ENCODE results near the gene ZNF331.

DNA sequence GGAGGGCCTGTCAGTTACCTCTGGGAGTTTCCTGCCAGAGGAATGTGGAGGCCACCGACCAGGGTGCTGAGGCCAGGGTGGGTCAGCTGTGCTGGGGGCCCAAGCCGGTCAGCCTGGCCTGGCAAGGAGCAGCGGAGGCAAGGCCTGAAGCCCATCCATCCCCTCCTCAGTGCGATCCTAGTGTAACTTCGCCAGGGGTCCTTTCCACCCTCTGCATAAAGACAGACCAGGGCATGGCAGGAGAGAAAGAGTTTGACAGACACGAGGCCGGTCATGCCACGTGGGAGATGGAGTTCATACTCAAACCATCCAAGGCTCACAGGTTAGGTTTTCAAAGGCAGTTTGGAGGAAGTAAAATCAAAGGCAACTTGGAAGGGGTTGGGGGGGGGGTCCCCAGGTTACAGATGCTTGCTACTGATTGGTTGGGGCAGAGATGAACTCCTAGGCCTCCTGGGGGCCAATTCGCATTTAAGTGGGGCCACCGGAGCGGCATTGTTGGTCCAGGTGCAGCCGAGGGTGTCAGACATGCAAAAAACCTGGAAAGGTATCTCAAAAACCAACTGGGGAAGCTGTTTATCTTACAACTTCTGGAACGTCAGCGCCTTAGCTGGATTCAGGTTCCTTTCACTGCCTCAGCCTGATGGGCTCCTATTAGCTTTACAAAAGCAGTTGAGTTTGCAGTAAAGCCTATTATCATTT is 57.0 kb downstream of the ZNF331 start:
- no peak for TF ChIP-seq CTCF (IDR thresholded peaks at IDR 0.05; ENCODE audit: low read depth, low read length, poor library complexity, severe bottlenecking)
- no peak for TF ChIP-seq EZH2phosphoT487 (IDR thresholded peaks at IDR 0.05; ENCODE audit: borderline replicate concordance, low read length)
